ENCODE data around the gene KLK10.

The KLK10 gene

GRCh38 chr19:50968716-50969412, 50.6 kb downstream of the KLK10 start:
- DNase-seq (ENCODE audit: low read depth, low spot score): no peak

GRCh38 chr19:50967929-50968715, 51.4 kb downstream of the KLK10 start:
- DNase-seq (ENCODE audit: low read depth, low spot score): no peak

- DNase-seq (ENCODE audit: low read depth, low spot score): no peak
These were observed 55.2 kb downstream of the KLK10 start for GRCh38 chr19:50964266-50964665.

- DNase-seq (ENCODE audit: low read depth, low spot score): no peak
These were observed 56.1 kb downstream of the KLK10 start for GRCh38 chr19:50963381-50963780.

Data from smooth muscle cell of the brain vasculature (primary cell).